D721Med (cell line): ENCODE data around the gene MCCC2.

Experiments
- DNase-seq: peaks from one replicate; pipeline ENCODE4 v3.0.0; 2011; ENCODE audit warnings: low spot score; ENCODE audit not compliant: insufficient read length
- FAIRE-seq: peaks from 2 replicates; lab custom pipeline; 2011; peaks lifted over from hg19 to GRCh38; lab: Jason Lieb, UNC
- TF ChIP-seq, protein P1 (sequence below): IDR thresholded peaks from 2 replicates; pipeline ENCODE4 v1.5.1; 2012; ENCODE audit warnings: mild to moderate bottlenecking, control low read depth; ENCODE audit not compliant: insufficient read depth; ENCODE audit errors: missing control alignments

The MCCC2 gene

DNA sequence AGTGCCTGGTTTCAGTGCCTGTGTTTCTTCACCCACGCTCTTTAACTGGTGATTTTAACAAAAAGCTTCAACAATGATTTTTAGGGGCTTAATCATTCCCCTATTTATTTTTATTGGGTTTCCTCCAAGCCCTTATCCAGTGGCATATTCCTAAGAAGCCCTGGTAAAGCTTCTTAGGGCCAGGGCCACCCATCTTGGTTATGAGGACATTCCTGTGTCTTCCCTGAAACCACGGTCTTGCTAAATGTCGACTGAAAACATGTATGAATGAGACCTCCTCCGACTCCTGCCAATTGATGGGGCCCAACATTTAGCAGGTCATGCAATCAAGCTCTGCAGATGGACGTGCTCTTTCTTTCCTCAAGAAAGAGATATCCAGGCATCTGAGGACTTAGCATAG is 118.3 kb downstream of the MCCC2 start:
- FAIRE-seq (no peak), DNase-seq (no peak)
- TF ChIP-seq, protein P1, sequence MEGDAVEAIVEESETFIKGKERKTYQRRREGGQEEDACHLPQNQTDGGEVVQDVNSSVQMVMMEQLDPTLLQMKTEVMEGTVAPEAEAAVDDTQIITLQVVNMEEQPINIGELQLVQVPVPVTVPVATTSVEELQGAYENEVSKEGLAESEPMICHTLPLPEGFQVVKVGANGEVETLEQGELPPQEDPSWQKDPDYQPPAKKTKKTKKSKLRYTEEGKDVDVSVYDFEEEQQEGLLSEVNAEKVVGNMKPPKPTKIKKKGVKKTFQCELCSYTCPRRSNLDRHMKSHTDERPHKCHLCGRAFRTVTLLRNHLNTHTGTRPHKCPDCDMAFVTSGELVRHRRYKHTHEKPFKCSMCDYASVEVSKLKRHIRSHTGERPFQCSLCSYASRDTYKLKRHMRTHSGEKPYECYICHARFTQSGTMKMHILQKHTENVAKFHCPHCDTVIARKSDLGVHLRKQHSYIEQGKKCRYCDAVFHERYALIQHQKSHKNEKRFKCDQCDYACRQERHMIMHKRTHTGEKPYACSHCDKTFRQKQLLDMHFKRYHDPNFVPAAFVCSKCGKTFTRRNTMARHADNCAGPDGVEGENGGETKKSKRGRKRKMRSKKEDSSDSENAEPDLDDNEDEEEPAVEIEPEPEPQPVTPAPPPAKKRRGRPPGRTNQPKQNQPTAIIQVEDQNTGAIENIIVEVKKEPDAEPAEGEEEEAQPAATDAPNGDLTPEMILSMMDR = no peak

- TF ChIP-seq, protein P1 = no peak
- FAIRE-seq = no peak
- no peak for DNase-seq
Measured at GRCh38 chr5:71706906-71707305, 119.8 kb downstream of the MCCC2 start.
